Measurements from ENCODE around the gene SLC19A3.
"Not testable (repeated sequence)": the region's sequence is repeated elsewhere in the genome, so short reads cannot be mapped to it uniquely, and the experiment has no call there.

GRCh38 chr2:227673620-227674019 lies 44.2 kb downstream of the SLC19A3 start:
- not testable (repeated sequence) for TF ChIP-seq CTCF, ZNF785 (tag by site-specific recombination; IDR thresholded peaks at IDR 0.05)
